GM23338 (cell line): ENCODE measurements around the gene VMP1. TPM values are rescaled to one million over a fixed set of nuclear protein-coding genes. Genes with fewer than 3 reads are reported as not detected.

ENCODE experiments used
- ATAC-seq: fragments of 200-7000 bp; cut with Tn5 transposase; 3 replicates; pipeline ENCODE4 v1.9.1; 2020
- DNase-seq: peaks from one replicate; pipeline ENCODE4 v3.0.0-alpha.2; 2015; ENCODE audit warnings: low spot score
- H2AFZ ChIP-seq: fragments of 200-600 bp; sonication (generic); 2 replicates; pipeline ENCODE4 v1.8.0; 2016; ENCODE audit warnings: antibody characterized with exemption, mild to moderate bottlenecking, moderate library complexity
- H3F3A ChIP-seq: fragments of 200-600 bp; sonication (generic); replicated peaks from 2 replicates; pipeline ENCODE4 v1.8.0; 2017; ENCODE audit warnings: antibody characterized with exemption, mixed run types, low read depth
- H3K27ac ChIP-seq: fragments of 200-600 bp; sonication (generic); 2 replicates; pipeline ENCODE4 v1.6.1; 2016; ENCODE audit warnings: low read depth
- H3K27me3 ChIP-seq: fragments of 200-600 bp; sonication (generic); 2 replicates; pipeline ENCODE4 v1.8.0; 2016; ENCODE audit warnings: mild to moderate bottlenecking, mixed run types, moderate library complexity; ENCODE audit not compliant: insufficient read depth
- H3K36me3 ChIP-seq: fragments of 200-600 bp; sonication (generic); 2 replicates; pipeline ENCODE4 v1.8.0; 2016; ENCODE audit warnings: mild to moderate bottlenecking; ENCODE audit not compliant: insufficient read depth
- H3K4me1 ChIP-seq: fragments of 200-600 bp; sonication (generic); 2 replicates; pipeline ENCODE4 v1.8.0; 2016; ENCODE audit warnings: mild to moderate bottlenecking, moderate library complexity; ENCODE audit not compliant: insufficient read depth
- H3K4me2 ChIP-seq: fragments of 200-600 bp; sonication (generic); 2 replicates; pipeline ENCODE4 v1.7.1; 2017; ENCODE audit warnings: mixed run types
- H3K4me3 ChIP-seq: fragments of 200-600 bp; sonication (generic); 2 replicates; pipeline ENCODE4 v1.6.1; 2016; ENCODE audit warnings: mixed run types
- H3K79me2 ChIP-seq: fragments of 200-600 bp; sonication (generic); replicated peaks from 2 replicates; pipeline ENCODE4 v1.8.0; 2017; ENCODE audit warnings: mild to moderate bottlenecking; ENCODE audit not compliant: insufficient read depth
- H3K9me2 ChIP-seq: fragments of 200-600 bp; sonication (generic); 2 replicates; pipeline ENCODE4 v1.8.0; 2017; ENCODE audit not compliant: insufficient read depth
- H4K20me1 ChIP-seq: fragments of 200-600 bp; sonication (generic); replicated peaks from 2 replicates; pipeline ENCODE4 v1.8.0; 2017; ENCODE audit warnings: mild to moderate bottlenecking; ENCODE audit not compliant: insufficient read depth
- H3K27ac Mint-ChIP-seq: 2 replicates; pipeline ENCODE4 v1.8.0; 2020; ENCODE audit warnings: inconsistent platforms, mild to moderate bottlenecking, moderate library complexity, mixed read lengths
- H3K27me3 Mint-ChIP-seq: 3 replicates; pipeline ENCODE4 v1.8.0; 2022; ENCODE audit warnings: low read depth, mild to moderate bottlenecking, moderate library complexity, mixed read lengths, inconsistent platforms; ENCODE audit not compliant: insufficient read depth, poor library complexity
- H3K36me3 Mint-ChIP-seq: 3 replicates; pipeline ENCODE4 v1.8.0; 2021; ENCODE audit warnings: low read depth, mild to moderate bottlenecking, inconsistent platforms, moderate library complexity, mixed read lengths
- H3K4me1 Mint-ChIP-seq: 3 replicates; pipeline ENCODE4 v1.8.0; 2020; ENCODE audit warnings: mild to moderate bottlenecking, inconsistent platforms, mixed read lengths
- H3K4me3 Mint-ChIP-seq: 3 replicates; pipeline ENCODE4 v1.8.0; 2021; ENCODE audit warnings: moderate library complexity, mild to moderate bottlenecking, inconsistent platforms, mixed read lengths
- H3K9me3 Mint-ChIP-seq: 3 replicates; pipeline ENCODE4 v1.8.0; 2020; ENCODE audit warnings: moderate library complexity, mild to moderate bottlenecking, inconsistent platforms, mixed read lengths
- CTCF ChIP-seq, 2 experiments: fragments of 200-600 bp in 1 of 2; sonication (generic) in 1 of 2; conservative IDR thresholded peaks; 2 replicates each; pipeline versions ENCODE4 v1.5.1 to v1.6.1; 2016 to 2017; ENCODE audit warnings: antibody characterized with exemption in 2 of 2, low read depth in 2 of 2, mild to moderate bottlenecking in 2 of 2, moderate library complexity in 1 of 2
- JUNB ChIP-seq: IDR thresholded peaks from one replicate; pipeline ENCODE4 v1.6.1; 2016; ENCODE audit warnings: antibody characterized with exemption; ENCODE audit not compliant: unreplicated experiment
- NANOG ChIP-seq: IDR thresholded peaks from 2 replicates; pipeline ENCODE4 v1.6.1; 2016; ENCODE audit warnings: antibody characterized with exemption, borderline replicate concordance
- POLR2AphosphoS5 ChIP-seq: IDR thresholded peaks from 2 replicates; pipeline ENCODE4 v1.6.1; 2016; ENCODE audit warnings: antibody characterized with exemption, low read depth
- REST ChIP-seq: IDR thresholded peaks from one replicate; pipeline ENCODE4 v1.6.1; 2018; ENCODE audit warnings: antibody characterized with exemption; ENCODE audit not compliant: unreplicated experiment
- STAT1 ChIP-seq: IDR thresholded peaks from one replicate; pipeline ENCODE4 v1.6.1; 2016; ENCODE audit warnings: antibody characterized with exemption; ENCODE audit not compliant: unreplicated experiment
- ZNF114 ChIP-seq: fragments of 250-450 bp; sonication (Bioruptor Pico); IDR thresholded peaks from 2 replicates; pipeline ENCODE4 v1.5.0; 2020; ENCODE audit warnings: mild to moderate bottlenecking, moderate library complexity
- ZNF331 ChIP-seq: fragments of 250-450 bp; sonication (Bioruptor Pico); IDR thresholded peaks from 2 replicates; pipeline ENCODE4 v1.5.0; 2020; ENCODE audit warnings: low read depth, mild to moderate bottlenecking, moderate library complexity
- ZNF462 ChIP-seq: fragments of 250-450 bp; sonication (Bioruptor Pico); IDR thresholded peaks from 2 replicates; pipeline ENCODE4 v1.5.0; 2020; ENCODE audit warnings: mild to moderate bottlenecking, moderate library complexity
- polyA plus RNA-seq: library from polyadenylated mRNA; unstranded; fragments of >200 nt; fragmentation: Nextera tagmentation; extraction: Ambion mirVana; gene quantifications from 2 replicates; pipeline ENCODE4 v1.2.1, GENCODE V29; 2016
- total RNA-seq: library from RNA; depleted of rRNA; stranded (reverse); fragments of >200 nt; shearing (Covaris generic); gene quantifications from 2 replicates; pipeline ENCODE4 v1.2.3, GENCODE V29; 2014

The VMP1 gene
- total and polyA plus RNA-seq, 2 experiments from 2014 or later: 70.1 to 112 TPM

- TF ChIP-seq ZNF462 (no peak), CTCF (conservative IDR thresholded peaks at IDR 0.05; ENCODE audit: low read depth in 2 of 2) (no peak), STAT1 (no peak), POLR2AphosphoS5 (no peak)
Observed at GRCh38 chr17:59695945-59696681, 11.3 kb upstream of the VMP1 start (continued).

GRCh38 chr17:59696682-59697277 lies 10.7 kb upstream of the VMP1 start:
- no peaks in the 10 kb centered on the region for H3K9me2 ChIP-seq
- ATAC-seq: no peak; the same call in 2 of the 3 replicates
- H3K36me3 ChIP-seq: peaks cover 34% of the 10 kb centered on the region
- peaks cover 19% of the 10 kb centered on the region for H3F3A ChIP-seq
- H3K36me3 Mint-ChIP-seq: peaks cover 72% of the 10 kb centered on the region
- H3K4me3 Mint-ChIP-seq: no peak overlapping the region
- no peak overlapping the region for H3K27ac Mint-ChIP-seq
- H4K20me1 ChIP-seq: peaks cover 76% of the 10 kb centered on the region
- H2AFZ ChIP-seq: no peak overlapping the region
- no peak overlapping the region for H3K4me3 ChIP-seq
- peak overlapping the region; percentile 60 for H3K27ac ChIP-seq
- H3K79me2 ChIP-seq: peaks cover 87% of the 10 kb centered on the region
- peaks cover 7% of the 10 kb centered on the region for H3K4me1 Mint-ChIP-seq
- no peaks in the 10 kb centered on the region for H3K9me3 Mint-ChIP-seq
- H3K4me2 ChIP-seq: no peak overlapping the region
- H3K4me1 ChIP-seq: peaks cover 8% of the 10 kb centered on the region
- no peaks in the 10 kb centered on the region for H3K27me3 ChIP-seq
- DNase-seq: no peak
- peaks cover 7% of the 10 kb centered on the region for H3K27me3 Mint-ChIP-seq
- TF ChIP-seq ZNF114 (CRISPR knock-in tag) (no peak), CTCF (conservative IDR thresholded peaks at IDR 0.05; ENCODE audit: low read depth in 2 of 2) (no peak), ZNF331 (CRISPR knock-in tag) (no peak), REST (no peak), POLR2AphosphoS5 (no peak), JUNB (no peak), NANOG (no peak)
